ENCODE measurements around the gene PHLDA2. TPM values are rescaled to one million over a fixed set of nuclear protein-coding genes. Genes with fewer than 3 reads are reported as not detected.

PHLDA2 gene
- total and polyA plus RNA-seq, 2 of the 13 experiments (the other 11 are each of a cell fraction or from before 2014, with no cell fraction given): 0.55 to 0.78 TPM

DNA sequence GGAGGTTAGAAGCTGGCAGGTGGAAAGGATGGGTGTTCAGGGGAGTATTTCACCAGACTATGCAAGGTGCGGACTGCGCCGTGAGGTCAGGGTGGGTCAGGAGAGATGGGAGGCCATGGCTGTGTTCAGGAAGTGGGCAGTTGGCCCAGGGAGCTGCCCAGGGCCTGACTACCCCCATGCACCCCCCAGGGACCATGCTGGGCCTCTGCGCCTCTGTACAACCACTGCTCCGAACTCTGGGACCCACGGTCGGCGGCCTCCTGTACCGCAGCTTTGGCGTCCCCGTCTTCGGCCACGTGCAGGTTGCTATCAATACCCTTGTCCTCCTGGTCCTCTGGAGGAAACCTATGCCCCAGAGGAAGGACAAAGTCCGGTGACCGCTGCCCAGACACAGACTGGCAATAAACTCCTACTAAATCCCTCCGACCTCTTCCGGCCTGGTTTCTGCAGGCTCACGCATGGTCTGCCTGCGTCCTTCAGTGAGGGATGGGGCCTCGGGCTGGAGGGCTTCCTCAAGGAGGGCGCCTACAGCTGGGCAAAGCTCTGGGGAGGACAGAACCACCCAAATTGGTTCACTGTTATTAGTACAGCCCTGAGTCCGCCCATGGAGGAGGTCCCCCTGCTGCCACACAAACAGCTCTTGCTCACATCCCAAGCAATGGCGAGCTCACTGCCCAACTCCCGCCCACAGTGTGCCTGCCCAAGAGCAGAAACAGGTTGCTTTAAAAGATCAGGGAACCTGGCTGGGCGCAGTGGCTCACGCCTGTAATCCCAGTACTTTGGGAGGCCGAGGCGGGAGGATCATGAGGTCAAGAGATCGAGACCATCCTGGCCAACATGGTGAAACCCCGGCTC lies 4.2 kb downstream of the PHLDA2 start (continued):
- TF ChIP-seq, protein P1, sequence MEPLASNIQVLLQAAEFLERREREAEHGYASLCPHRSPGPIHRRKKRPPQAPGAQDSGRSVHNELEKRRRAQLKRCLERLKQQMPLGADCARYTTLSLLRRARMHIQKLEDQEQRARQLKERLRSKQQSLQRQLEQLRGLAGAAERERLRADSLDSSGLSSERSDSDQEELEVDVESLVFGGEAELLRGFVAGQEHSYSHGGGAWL (CRISPR knock-in tag; IDR thresholded peaks at IDR 0.05): no peak
- TF ChIP-seq ETV5 (CRISPR knock-in tag; IDR thresholded peaks at IDR 0.05; ENCODE audit: borderline replicate concordance) (peak; percentile 35; the same call in 1 of the 2 replicates), MTF2 (CRISPR knock-in tag; IDR thresholded peaks at IDR 0.05; ENCODE audit: borderline replicate concordance) (no peak), AHR (CRISPR knock-in tag; IDR thresholded peaks at IDR 0.05) (no peak), ZNF337 (CRISPR knock-in tag; IDR thresholded peaks at IDR 0.05; ENCODE audit: borderline replicate concordance, low read depth) (no peak), EZH2 (conservative IDR thresholded peaks at IDR 0.05; ENCODE audit: low read depth, low read length) (no peak), NAIF1 (CRISPR knock-in tag; IDR thresholded peaks at IDR 0.05; ENCODE audit: borderline replicate concordance) (no peak), NFKB2 (CRISPR knock-in tag; IDR thresholded peaks at IDR 0.05; ENCODE audit: borderline replicate concordance) (no peak), GABPA (IDR thresholded peaks at IDR 0.05; ENCODE audit: low read depth, low read length) (no peak), GABPA (CRISPR knock-in tag; IDR thresholded peaks at IDR 0.05; ENCODE audit: low read depth) (peak; percentile 24; the same call in 1 of the 2 replicates), ZNF550 (CRISPR knock-in tag; IDR thresholded peaks at IDR 0.05; ENCODE audit: borderline replicate concordance) (no peak), ZBTB38 (CRISPR knock-in tag; IDR thresholded peaks at IDR 0.05) (0 out of 2 replicates have a peak, but pooled peaks have one; percentile 14), KDM5B (CRISPR knock-in tag; IDR thresholded peaks at IDR 0.05; ENCODE audit: borderline replicate concordance) (0 out of 2 replicates have a peak, but pooled peaks have one; percentile 18), REPIN1 (CRISPR knock-in tag; IDR thresholded peaks at IDR 0.05; ENCODE audit: borderline replicate concordance, low read depth) (no peak), NONO (IDR thresholded peaks at IDR 0.05) (no peak), NONO (CRISPR knock-in tag; conservative IDR thresholded peaks at IDR 0.05) (no peak), MIXL1 (CRISPR knock-in tag; IDR thresholded peaks at IDR 0.05) (no peak)
- TF ChIP-seq, protein P2, sequence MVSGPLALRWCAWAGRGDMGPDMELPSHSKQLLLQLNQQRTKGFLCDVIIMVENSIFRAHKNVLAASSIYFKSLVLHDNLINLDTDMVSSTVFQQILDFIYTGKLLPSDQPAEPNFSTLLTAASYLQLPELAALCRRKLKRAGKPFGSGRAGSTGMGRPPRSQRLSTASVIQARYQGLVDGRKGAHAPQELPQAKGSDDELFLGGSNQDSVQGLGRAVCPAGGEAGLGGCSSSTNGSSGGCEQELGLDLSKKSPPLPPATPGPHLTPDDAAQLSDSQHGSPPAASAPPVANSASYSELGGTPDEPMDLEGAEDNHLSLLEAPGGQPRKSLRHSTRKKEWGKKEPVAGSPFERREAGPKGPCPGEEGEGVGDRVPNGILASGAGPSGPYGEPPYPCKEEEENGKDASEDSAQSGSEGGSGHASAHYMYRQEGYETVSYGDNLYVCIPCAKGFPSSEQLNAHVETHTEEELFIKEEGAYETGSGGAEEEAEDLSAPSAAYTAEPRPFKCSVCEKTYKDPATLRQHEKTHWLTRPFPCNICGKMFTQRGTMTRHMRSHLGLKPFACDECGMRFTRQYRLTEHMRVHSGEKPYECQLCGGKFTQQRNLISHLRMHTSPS (CRISPR knock-in tag; IDR thresholded peaks at IDR 0.05; ENCODE audit: low read depth): peak; percentile 72; the same call in 1 of the 2 replicates
- TF ChIP-seq, protein P3, sequence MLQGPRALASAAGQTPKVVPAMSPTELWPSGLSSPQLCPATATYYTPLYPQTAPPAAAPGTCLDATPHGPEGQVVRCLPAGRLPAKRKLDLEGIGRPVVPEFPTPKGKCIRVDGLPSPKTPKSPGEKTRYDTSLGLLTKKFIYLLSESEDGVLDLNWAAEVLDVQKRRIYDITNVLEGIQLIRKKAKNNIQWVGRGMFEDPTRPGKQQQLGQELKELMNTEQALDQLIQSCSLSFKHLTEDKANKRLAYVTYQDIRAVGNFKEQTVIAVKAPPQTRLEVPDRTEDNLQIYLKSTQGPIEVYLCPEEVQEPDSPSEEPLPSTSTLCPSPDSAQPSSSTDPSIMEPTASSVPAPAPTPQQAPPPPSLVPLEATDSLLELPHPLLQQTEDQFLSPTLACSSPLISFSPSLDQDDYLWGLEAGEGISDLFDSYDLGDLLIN (CRISPR knock-in tag; IDR thresholded peaks at IDR 0.05; ENCODE audit: borderline replicate concordance): no peak
- TF ChIP-seq, protein P4, sequence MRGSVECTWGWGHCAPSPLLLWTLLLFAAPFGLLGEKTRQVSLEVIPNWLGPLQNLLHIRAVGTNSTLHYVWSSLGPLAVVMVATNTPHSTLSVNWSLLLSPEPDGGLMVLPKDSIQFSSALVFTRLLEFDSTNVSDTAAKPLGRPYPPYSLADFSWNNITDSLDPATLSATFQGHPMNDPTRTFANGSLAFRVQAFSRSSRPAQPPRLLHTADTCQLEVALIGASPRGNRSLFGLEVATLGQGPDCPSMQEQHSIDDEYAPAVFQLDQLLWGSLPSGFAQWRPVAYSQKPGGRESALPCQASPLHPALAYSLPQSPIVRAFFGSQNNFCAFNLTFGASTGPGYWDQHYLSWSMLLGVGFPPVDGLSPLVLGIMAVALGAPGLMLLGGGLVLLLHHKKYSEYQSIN (CRISPR knock-in tag; IDR thresholded peaks at IDR 0.05; ENCODE audit: borderline replicate concordance): no peak
- TF ChIP-seq, protein P5, sequence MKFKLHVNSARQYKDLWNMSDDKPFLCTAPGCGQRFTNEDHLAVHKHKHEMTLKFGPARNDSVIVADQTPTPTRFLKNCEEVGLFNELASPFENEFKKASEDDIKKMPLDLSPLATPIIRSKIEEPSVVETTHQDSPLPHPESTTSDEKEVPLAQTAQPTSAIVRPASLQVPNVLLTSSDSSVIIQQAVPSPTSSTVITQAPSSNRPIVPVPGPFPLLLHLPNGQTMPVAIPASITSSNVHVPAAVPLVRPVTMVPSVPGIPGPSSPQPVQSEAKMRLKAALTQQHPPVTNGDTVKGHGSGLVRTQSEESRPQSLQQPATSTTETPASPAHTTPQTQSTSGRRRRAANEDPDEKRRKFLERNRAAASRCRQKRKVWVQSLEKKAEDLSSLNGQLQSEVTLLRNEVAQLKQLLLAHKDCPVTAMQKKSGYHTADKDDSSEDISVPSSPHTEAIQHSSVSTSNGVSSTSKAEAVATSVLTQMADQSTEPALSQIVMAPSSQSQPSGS (CRISPR knock-in tag; IDR thresholded peaks at IDR 0.05): no peak

Measured in HepG2 (cell line).